DND-41 (cell line): ENCODE results near the gene PCLO.

Source experiments
- ATAC-seq: fragments of 200-7000 bp; cut with Tn5 transposase; 3 replicates; pipeline ENCODE4 v1.9.1; 2021; ENCODE audit warnings: low read depth; ENCODE audit not compliant: insufficient read depth
- DNase-seq: peaks from one replicate; pipeline ENCODE4 v3.0.0-alpha.2; 2020
- H2AFZ ChIP-seq: 2 replicates; pipeline ENCODE4 v1.6.0; 2012; ENCODE audit warnings: low read depth, low read length
- H3K27ac ChIP-seq: 2 replicates; pipeline ENCODE4 v1.5.1; 2012; ENCODE audit warnings: low read length, inconsistent platforms
- H3K27me3 ChIP-seq: fragments of 200-600 bp; sonication (generic); 2 replicates; pipeline ENCODE4 v1.6.0; 2012; ENCODE audit warnings: low read length, mild to moderate bottlenecking, inconsistent platforms; ENCODE audit not compliant: insufficient read depth, poor library complexity
- H3K36me3 ChIP-seq: 2 replicates; pipeline ENCODE4 v1.5.1; 2012; ENCODE audit warnings: low read length, inconsistent platforms; ENCODE audit not compliant: insufficient read depth
- H3K4me1 ChIP-seq: 2 replicates; pipeline ENCODE4 v1.5.1; 2012; ENCODE audit warnings: mild to moderate bottlenecking, low read length; ENCODE audit not compliant: insufficient read depth
- H3K4me2 ChIP-seq: 2 replicates; pipeline ENCODE4 v1.6.0; 2012; ENCODE audit warnings: mild to moderate bottlenecking, moderate library complexity, low read length, inconsistent platforms; ENCODE audit not compliant: insufficient read depth
- H3K4me3 ChIP-seq, 2 experiments: fragments of 200-600 bp in 1 of 2; shearing (Covaris generic) in 1 of 2; 2 replicates each; pipeline ENCODE4 v1.5.1; 2012 to 2016; ENCODE audit warnings: inconsistent platforms in 2 of 2, low read length in 2 of 2, mild to moderate bottlenecking in 2 of 2, low read depth in 1 of 2, moderate library complexity in 1 of 2
- H3K79me2 ChIP-seq: 2 replicates; pipeline ENCODE4 v1.6.0; 2012; ENCODE audit warnings: low read length, inconsistent platforms; ENCODE audit not compliant: insufficient read depth
- H3K9ac ChIP-seq: 2 replicates; pipeline ENCODE4 v1.6.0; 2012; ENCODE audit warnings: low read depth, mild to moderate bottlenecking, inconsistent platforms, low read length, moderate library complexity
- H3K9me3 ChIP-seq: 2 replicates; pipeline ENCODE4 v1.5.1; 2012; ENCODE audit warnings: low read length, moderate library complexity, mild to moderate bottlenecking, inconsistent platforms; ENCODE audit not compliant: insufficient read depth, severe bottlenecking
- H4K20me1 ChIP-seq: 2 replicates; pipeline ENCODE4 v1.6.0; 2012; ENCODE audit warnings: low read length; ENCODE audit not compliant: insufficient read depth
- EZH2 ChIP-seq: IDR thresholded peaks from 3 replicates; pipeline ENCODE4 v1.6.1; 2012; ENCODE audit warnings: borderline replicate concordance, low read depth, mild to moderate bottlenecking, moderate library complexity, low read length, inconsistent platforms; ENCODE audit not compliant: severe bottlenecking
- TF ChIP-seq, protein P1 (sequence below): IDR thresholded peaks from 2 replicates; pipeline ENCODE4 v1.5.1; 2012; ENCODE audit warnings: borderline replicate concordance, low read length, moderate library complexity, mild to moderate bottlenecking; ENCODE audit not compliant: poor library complexity, severe bottlenecking; ENCODE audit errors: extremely low read depth

The PCLO gene

DNA sequence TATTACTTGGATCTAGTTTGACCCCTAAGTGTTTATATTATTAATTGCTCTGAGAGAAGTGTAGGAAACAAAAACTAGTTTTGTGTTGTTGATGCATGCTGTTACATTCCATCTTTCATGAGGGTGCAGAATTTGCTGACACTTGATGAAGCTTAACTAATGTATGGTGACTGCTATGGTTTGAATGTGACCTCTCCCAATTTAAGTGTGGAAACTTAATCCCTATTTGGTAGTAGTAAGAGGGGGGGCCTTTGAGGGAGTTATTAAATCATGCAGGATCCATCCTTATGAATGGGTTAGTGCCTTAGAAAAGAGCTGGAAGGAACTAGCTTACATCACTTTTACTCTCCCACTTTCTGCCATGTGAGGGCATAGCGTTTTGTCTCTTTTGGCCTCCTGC, 142.5 kb downstream of the PCLO start:
- DNase-seq (no peak), ATAC-seq (no peak)
- no peak overlapping the region for H3K27ac ChIP-seq
- H3K4me3 ChIP-seq, result no peak overlapping the region
- H3K4me1 ChIP-seq, result no peaks in the 10 kb centered on the region
- no peaks in the 10 kb centered on the region for H3K79me2 ChIP-seq
- no peak overlapping the region for H2AFZ ChIP-seq
- H3K27me3 ChIP-seq, result no peaks in the 10 kb centered on the region
- TF ChIP-seq, protein P1, sequence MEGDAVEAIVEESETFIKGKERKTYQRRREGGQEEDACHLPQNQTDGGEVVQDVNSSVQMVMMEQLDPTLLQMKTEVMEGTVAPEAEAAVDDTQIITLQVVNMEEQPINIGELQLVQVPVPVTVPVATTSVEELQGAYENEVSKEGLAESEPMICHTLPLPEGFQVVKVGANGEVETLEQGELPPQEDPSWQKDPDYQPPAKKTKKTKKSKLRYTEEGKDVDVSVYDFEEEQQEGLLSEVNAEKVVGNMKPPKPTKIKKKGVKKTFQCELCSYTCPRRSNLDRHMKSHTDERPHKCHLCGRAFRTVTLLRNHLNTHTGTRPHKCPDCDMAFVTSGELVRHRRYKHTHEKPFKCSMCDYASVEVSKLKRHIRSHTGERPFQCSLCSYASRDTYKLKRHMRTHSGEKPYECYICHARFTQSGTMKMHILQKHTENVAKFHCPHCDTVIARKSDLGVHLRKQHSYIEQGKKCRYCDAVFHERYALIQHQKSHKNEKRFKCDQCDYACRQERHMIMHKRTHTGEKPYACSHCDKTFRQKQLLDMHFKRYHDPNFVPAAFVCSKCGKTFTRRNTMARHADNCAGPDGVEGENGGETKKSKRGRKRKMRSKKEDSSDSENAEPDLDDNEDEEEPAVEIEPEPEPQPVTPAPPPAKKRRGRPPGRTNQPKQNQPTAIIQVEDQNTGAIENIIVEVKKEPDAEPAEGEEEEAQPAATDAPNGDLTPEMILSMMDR, result no peak
- no peak for TF ChIP-seq EZH2
- H3K4me2 ChIP-seq, result no peak overlapping the region
- no peak overlapping the region for H3K9ac ChIP-seq
- no peaks in the 10 kb centered on the region for H3K9me3 ChIP-seq
- no peaks in the 10 kb centered on the region for H4K20me1 ChIP-seq
- no peaks in the 10 kb centered on the region for H3K36me3 ChIP-seq

DNA sequence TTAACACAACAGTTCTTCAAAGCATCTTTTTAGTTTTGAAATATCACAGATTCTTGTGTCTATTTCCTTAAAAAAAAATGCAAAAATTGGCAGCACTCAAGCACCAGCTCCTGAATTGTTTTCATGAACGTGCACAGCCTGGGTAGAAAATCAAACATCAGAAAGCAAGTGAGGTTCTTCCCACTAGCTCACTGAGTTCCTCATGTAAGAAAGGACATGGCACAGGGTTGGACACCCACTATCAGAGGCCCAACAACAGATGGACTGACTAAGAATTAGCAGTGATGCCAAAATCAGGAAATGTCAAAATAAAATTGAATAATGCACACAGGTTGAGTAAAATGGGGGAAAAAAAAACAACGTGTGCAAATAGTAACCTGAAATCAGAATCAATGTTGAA, 146.8 kb downstream of the PCLO start:
- ATAC-seq (no peak), DNase-seq (no peak)
- no peak for TF ChIP-seq EZH2
- TF ChIP-seq, protein P1, result no peak
- Histone ChIP-seq H3K27me3 (no peaks in the 10 kb centered on the region), H3K27ac (no peak overlapping the region), H4K20me1 (no peaks in the 10 kb centered on the region), H3K4me1 (no peaks in the 10 kb centered on the region), H3K4me3 (no peak overlapping the region), H3K9ac (no peak overlapping the region), H2AFZ (no peak overlapping the region), H3K9me3 (no peaks in the 10 kb centered on the region), H3K4me2 (no peak overlapping the region), H3K79me2 (no peaks in the 10 kb centered on the region), H3K36me3 (no peaks in the 10 kb centered on the region)

DNA sequence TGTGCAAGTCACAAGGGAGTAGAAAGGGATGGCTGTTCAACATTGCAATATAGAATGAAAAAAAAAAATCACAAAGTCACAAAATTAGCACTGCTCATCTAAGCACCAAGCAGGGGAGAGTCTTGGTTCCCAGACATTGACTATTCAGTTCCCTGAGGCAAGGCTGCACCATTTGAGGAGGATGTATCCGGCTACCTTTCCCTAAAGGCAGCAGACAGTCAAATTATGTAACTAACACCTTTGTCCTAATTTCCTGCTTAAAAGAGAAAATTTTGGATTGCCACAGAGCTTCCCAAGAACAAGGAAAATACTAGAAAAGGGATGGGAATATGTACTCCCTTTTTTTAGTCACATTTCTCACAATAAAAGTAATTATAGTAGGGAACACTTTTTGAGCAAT, 148.1 kb downstream of the PCLO start:
- no peak for DNase-seq
- no peaks in the 10 kb centered on the region for H3K9me3 ChIP-seq
- no peaks in the 10 kb centered on the region for H4K20me1 ChIP-seq
- no peaks in the 10 kb centered on the region for H3K36me3 ChIP-seq
- no peak overlapping the region for H3K4me2 ChIP-seq
- H3K27ac ChIP-seq, result no peak overlapping the region
- no peaks in the 10 kb centered on the region for H3K4me1 ChIP-seq
- H3K9ac ChIP-seq, result no peak overlapping the region
- H3K27me3 ChIP-seq, result no peaks in the 10 kb centered on the region
- no peak for ATAC-seq
- H3K4me3 ChIP-seq, result no peak overlapping the region
- H3K79me2 ChIP-seq, result no peaks in the 10 kb centered on the region
- no peak overlapping the region for H2AFZ ChIP-seq
- TF ChIP-seq EZH2, result no peak
- TF ChIP-seq, protein P1, result no peak

DNA sequence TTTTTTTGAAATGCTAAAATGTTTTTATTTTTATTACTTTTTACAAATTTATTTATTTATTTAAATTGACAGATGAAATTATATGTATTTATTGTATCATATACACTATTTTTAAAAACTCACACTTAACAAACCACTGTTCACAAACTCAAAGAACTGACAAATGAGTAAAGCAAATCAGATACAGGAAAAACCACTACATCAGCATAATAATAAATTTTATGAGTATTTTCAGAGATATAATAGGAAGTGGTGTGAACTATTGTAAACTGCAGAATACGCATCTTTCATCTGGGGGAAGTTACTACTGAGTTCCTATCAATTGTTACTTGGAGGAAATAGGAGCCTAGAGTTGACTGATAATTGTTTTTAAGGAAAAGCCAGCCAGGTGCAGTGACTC, 150.7 kb downstream of the PCLO start:
- no peak overlapping the region for H3K4me2 ChIP-seq
- DNase-seq (no peak), ATAC-seq (no peak)
- H3K27ac ChIP-seq, result no peak overlapping the region
- H3K9me3 ChIP-seq, result no peaks in the 10 kb centered on the region
- H3K36me3 ChIP-seq, result no peaks in the 10 kb centered on the region
- no peaks in the 10 kb centered on the region for H4K20me1 ChIP-seq
- H3K27me3 ChIP-seq, result no peaks in the 10 kb centered on the region
- H3K4me1 ChIP-seq, result no peaks in the 10 kb centered on the region
- no peak overlapping the region for H3K4me3 ChIP-seq
- no peak for TF ChIP-seq EZH2
- no peaks in the 10 kb centered on the region for H3K79me2 ChIP-seq
- no peak overlapping the region for H3K9ac ChIP-seq
- no peak overlapping the region for H2AFZ ChIP-seq
